ENCODE results near the gene COL20A1.
A peak's percentile ranks its signal among the peaks of the same experiment; 100 is the strongest.
"Not testable (repeated sequence)": the region's sequence is repeated elsewhere in the genome, so short reads cannot be mapped to it uniquely, and the experiment has no call there.

COL20A1 gene

GRCh38 chr20:63377256-63377941 is 84.4 kb downstream of the COL20A1 start:
- no peak for DNase-seq (ENCODE audit: low read depth)
- TF ChIP-seq CTCF (IDR thresholded peaks at IDR 0.05; ENCODE audit: low read depth, low read length, missing control alignments): no peak
- H3K4me3 ChIP-seq (ENCODE audit: low read depth, low read length): no peak overlapping the region

- no peak for DNase-seq (ENCODE audit: low read depth)
- no peak overlapping the region for H3K4me3 ChIP-seq (ENCODE audit: low read depth, low read length)
- no peak for TF ChIP-seq CTCF (IDR thresholded peaks at IDR 0.05; ENCODE audit: low read depth, low read length, missing control alignments)
Observed at GRCh38 chr20:63377951-63378381, 85.0 kb downstream of the COL20A1 start.

GRCh38 chr20:63378626-63379025 is 85.6 kb downstream of the COL20A1 start:
- DNase-seq (ENCODE audit: low read depth): no peak
- no peak for TF ChIP-seq CTCF (IDR thresholded peaks at IDR 0.05; ENCODE audit: low read depth, low read length, missing control alignments)
- H3K4me3 ChIP-seq (ENCODE audit: low read depth, low read length): no peak overlapping the region

DNA sequence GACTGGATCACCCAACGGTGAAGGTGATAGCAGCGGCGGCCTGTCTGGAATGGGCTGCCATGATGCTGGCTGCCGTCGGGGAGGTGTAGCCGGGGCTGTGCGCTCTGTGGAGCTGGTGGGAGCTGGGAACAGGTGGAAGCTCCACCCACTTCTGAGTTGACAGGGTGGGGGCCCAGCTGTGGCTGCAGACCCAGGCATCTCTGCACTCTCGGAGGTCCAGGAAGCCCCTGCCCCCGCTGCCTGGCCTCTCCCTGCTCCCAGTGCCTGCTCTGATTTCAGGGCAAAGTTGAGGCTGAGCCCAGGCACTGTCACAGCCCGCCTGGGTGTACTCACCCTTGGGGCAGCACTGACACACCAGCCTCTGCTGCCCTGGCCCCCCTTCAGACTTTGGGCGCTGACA is 86.3 kb downstream of the COL20A1 start:
- no peak overlapping the region for H3K4me3 ChIP-seq (ENCODE audit: low read depth, low read length)
- no peak for TF ChIP-seq CTCF (IDR thresholded peaks at IDR 0.05; ENCODE audit: low read depth, low read length, missing control alignments)

GRCh38 chr20:63379872-63380271 is 86.9 kb downstream of the COL20A1 start:
- DNase-seq (ENCODE audit: low read depth); H3K4me3 ChIP-seq (ENCODE audit: low read depth, low read length): not testable (repeated sequence)

More for the DNA sequence above, 86.3 kb downstream of the COL20A1 start:
- DNase-seq (ENCODE audit: low read depth): no peak

DNA sequence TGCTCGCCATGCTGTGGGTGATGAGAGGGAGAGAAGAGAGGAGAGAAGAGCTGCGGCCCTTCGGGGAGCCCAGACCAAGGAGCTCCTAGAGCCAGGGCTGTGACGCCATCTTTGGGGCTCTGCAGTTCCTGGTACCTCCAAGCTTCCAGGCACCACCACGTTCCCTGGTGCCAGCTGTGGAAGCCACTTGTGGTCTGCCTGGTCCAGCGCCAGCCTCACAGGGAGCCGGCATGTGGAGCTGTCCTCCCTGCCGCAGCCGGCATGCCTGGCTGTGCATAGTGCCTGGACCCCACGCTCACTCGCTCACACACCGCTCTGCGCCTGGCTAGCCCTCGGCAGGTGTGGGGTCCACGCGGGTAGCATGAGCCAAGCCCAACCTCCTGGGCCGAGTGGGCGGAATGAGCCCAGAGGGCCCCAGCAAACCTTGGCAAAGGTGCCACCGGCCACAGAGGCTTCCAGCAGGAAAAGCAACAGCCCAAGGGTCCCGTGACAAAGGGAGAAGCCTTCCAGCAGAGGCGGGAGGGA is 87.4 kb downstream of the COL20A1 start:
- no peak for DNase-seq (ENCODE audit: low read depth)
- no peak overlapping the region for H3K4me3 ChIP-seq (ENCODE audit: low read depth, low read length)
- TF ChIP-seq CTCF (IDR thresholded peaks at IDR 0.05; ENCODE audit: low read depth, low read length, missing control alignments): no peak

DNA sequence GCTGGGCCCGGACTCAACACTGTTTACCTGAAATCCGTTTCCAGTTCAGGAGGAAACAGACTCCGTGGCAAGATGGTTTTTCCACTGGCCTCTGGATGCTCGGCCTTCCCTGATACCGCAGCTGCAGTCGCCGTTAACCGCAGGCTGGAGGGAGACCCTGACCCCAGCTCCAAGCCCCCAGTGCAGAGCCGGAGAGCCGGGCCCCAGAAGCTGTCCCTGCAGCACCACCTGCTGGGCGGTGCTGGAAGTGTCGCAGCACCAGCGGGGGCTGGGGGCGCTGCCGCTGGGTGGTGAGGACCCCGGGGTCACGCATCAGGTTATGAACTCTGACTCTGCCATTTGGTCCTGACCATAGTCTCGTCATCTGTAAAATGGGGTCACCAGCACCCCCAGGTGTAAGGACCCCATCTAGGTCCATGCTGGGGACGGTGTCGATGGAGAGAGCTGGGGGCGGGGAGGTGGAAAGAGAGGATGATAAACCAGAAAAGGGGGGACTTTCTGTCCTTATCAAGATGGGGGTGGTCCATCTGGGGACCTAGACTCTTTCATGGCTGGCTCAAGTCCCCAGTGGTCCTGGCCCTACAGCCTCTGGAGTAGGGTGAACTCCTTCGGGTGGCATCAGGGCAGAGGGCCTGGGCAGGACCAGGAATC is 88.9 kb downstream of the COL20A1 start:
- H3K4me3 ChIP-seq (ENCODE audit: low read depth, low read length): no peak overlapping the region
- peak; percentile 93 for TF ChIP-seq CTCF (IDR thresholded peaks at IDR 0.05; ENCODE audit: low read depth, low read length, missing control alignments)
- DNase-seq (ENCODE audit: low read depth): no peak
